Kasumi-1 (cell line): Measurements from ENCODE around the gene CABP2.
"Not testable (repeated sequence)": the region's sequence is repeated elsewhere in the genome, so short reads cannot be mapped to it uniquely, and the experiment has no call there.

ENCODE experiments used
- DNase-seq, 2 experiments: peaks; one replicate each; lab custom pipeline; 2025; lab: John Stamatoyannopoulos, UW

Gene CABP2

GRCh38 chr11:67538823-67539505 is 15.7 kb upstream of the CABP2 start:
- DNase-seq = no peak

- DNase-seq = no peak
These were observed 15.1 kb upstream of the CABP2 start for GRCh38 chr11:67538306-67538705.

- DNase-seq = no peak
These were observed 12.3 kb upstream of the CABP2 start for GRCh38 chr11:67535561-67535960.

GRCh38 chr11:67534070-67534679 is 10.9 kb upstream of the CABP2 start:
- peak in 1 of 2 experiments; percentile 6 for DNase-seq

DNA sequence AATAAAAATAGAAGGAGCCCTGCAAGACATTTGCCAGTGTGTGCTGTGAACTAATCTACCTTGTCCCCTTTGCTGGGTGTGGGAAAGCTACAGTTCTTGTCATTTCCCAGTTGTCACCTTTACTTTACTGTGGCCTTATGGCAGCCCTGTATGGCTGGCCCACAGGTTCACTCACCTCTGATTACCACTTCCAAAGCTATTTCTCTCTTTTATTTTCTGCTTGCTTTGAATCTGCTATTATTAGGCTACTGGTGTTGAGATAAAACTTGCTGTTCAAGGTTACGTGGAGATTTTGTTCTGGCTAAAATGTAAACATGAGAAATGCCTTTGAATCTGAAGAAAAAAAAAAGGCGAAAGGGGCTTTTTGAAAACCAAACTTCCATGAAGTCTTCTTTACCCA is 9.6 kb upstream of the CABP2 start:
- no peak for DNase-seq

DNA sequence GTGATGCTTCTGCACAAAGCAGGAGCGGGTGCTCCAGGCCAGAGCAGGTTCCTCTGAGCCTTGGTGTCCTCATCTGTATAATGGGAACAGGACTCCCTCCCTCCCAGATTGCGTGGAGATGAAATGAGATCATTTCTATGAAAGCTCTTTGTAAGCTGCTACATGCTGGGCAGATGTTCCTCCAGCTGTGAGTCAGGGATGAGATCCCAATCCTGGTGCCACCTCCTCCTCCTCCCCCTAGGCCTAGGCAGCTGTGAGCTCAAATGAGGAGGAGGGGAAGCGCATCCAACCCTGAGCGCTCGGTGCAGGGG is 7.0 kb upstream of the CABP2 start:
- no peak for DNase-seq

- DNase-seq = no peak
These were observed 5.1 kb upstream of the CABP2 start for GRCh38 chr11:67528376-67528775.

- no peak for DNase-seq
These were observed 2.2 kb upstream of the CABP2 start for GRCh38 chr11:67525275-67525976.

DNA sequence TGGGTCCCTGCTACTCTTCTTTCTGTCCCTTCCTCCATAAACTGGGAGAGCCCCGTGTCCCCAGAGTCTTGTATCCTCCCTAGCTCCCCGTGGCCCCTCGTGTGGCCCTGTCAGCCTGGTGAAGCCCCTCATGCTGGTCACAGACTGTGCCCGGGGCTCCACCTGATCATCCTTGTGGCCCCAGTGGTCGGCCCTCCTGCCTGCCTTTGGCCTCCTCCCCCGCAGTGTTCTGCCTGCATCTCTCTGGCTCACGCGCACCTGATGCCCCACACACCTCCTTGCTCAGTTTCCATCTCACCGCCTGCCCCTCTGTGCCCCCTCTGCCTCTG is 1.2 kb upstream of the CABP2 start:
- no peak for DNase-seq

- no peak for DNase-seq
These were observed 572 bp upstream of the CABP2 start for GRCh38 chr11:67523556-67524479.

DNA sequence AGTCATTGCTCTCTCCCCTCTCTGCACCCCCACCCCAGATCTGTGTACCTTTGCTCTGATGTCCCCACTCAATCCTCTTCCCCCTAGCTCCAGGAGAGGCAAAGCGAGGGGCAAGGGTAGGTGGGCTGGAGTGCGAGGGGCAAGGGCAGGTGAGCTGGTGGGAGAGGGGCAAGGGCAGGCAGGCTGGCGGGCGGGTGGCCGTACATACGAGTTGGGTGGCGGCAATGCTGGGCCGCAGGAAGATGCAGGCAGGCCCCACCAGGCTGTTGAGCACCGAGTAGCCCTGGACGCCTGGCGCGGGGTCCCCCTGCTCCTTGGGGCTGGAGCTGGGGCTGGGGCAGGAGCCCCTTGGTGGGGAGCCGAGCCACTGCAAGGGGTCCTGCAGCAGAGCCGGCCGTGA is 908 bp downstream of the CABP2 start:
- DNase-seq = no peak

DNA sequence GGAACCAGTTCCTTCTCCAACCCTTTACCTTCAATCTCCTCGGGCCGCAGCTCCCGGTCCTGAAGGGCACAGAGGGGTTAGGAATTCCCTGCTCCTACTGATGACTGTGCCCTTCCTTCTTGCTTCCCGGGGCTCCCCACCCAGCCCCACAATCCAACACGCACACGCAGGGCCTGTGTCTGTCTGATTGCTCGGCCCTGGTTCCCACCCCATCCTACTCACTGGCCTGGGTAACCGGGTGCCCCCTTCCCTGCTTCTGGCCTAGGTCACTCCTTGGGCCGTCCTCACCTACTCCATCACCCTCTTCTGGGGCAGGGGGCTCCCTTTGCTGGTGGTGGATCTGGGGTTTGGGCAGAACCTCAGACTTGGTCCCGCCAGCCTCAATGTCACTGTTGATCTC is 1.3 kb downstream of the CABP2 start:
- DNase-seq = no peak

DNA sequence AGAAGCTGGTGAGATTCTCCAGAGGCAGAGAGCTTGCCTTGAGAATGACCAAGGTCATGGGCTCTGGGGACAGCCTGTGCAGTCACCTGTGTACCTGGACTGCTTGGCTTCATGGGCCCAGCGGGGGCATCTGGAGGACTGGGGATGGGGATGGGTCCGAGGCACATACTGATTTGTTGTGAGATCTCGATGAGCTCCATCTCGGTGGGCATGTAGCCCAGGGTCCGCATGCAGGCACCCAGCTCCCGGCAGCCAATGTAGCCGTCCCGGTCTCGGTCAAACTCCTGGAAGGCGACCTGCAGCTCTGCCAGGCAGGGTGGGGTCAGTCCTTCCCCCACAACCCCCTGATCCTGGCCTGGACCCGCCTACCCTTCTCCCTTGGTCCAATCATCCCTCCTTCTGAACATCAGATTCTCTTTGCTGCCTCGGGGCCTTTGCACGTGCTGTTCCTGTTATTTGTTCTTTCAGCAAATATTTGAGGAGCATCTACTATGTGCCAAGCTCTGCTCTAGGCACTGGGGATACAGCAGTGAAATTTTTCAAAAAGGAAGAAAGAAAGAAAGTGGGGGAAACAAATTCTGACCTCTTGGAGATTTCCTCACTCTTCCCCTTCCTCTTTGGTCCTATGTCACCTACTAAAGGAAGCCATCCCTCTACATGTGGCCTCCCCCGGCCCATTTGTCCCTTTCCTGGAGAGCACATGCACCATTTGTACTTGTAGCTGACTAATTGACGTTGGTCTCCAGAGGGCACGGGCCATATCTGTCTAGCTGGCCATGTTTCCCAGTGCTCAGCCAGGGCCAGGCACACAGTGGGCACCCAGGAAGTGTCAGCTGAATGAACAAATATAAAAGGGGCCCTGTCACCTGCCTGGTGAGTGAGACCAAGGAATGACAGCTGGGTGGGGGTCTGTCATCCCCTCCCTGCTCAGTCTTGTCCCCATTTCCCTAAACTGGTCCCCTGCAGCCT is 2.1 kb downstream of the CABP2 start:
- no peak for DNase-seq

- DNase-seq = no peak
These were observed 3.5 kb downstream of the CABP2 start for GRCh38 chr11:67519726-67520125.

GRCh38 chr11:67517784-67518552 is 5.3 kb downstream of the CABP2 start:
- DNase-seq = no peak

GRCh38 chr11:67516806-67517205 is 6.4 kb downstream of the CABP2 start:
- no peak for DNase-seq

DNA sequence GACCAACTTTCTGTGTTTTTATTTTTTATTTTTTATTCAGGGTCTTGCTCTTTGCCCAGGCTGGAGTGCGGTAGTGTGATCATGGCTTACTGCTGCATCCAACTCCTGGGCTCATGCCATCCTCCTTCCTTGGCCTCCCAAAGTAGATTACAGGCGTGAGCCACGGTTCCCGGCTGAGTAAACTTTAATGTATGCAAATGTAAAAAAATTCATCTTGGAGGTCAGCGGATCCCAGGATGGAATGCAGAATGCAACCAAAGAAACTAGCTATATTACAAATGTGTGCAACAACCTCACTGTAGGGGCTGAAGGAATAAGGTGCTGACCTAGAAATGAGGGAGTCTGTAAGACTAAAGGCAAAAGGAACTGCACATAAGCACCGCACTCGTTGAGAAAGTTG is 9.1 kb downstream of the CABP2 start:
- no peak for DNase-seq

- DNase-seq = not testable (repeated sequence)
These were observed 11.7 kb downstream of the CABP2 start for GRCh38 chr11:67511558-67511957.

DNA sequence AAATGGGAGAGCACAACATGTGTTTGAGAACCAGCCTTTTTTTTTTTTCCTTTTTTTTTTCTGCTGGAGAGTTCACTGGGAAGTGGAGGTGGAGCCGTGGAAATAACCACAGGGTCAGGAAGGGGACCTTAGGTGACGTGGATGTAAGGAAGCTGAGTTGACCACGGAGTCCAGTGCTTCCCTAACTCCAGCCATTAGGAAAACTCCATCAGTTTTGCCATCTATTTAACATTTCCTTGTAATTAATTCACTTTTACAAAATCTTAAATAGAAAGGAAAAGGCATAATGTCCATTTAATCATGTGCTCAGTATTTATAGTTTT is 13.3 kb downstream of the CABP2 start:
- no peak for DNase-seq

DNA sequence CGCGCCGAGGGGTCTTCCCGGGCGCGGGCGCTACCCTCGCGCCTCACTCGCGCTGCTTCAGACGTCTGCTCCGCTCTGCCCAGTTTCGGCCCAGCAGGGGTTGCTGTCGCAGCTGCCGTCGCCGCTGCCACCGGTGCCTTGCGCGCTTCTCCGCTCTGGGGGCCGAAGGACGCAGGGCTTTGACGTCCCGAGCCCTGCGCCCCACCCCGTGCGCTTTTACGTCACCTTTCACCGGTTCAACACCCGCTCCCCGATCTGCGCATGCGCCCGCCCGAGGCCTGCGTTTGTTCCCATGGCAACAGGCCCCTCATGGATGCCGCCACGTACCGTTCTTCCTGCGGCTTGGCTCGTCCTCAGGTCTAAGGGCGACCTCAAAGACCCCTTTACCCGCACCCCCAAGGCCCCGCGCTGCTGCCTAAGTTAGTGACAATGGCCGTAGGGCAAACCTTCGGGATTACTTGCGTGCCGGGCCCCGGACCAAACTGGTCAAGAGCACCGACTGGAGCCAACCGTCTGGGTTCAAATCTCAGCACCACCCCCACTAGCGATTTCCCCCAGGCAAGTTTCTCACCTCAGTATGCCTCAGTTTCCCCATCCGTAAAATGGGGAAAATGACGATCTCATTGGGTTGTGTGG is 14.6 kb downstream of the CABP2 start:
- peak; percentile 96 for DNase-seq
